Adrenal gland (tissue), 12 donors: ENCODE data around the gene COL12A1. TPM values are rescaled to one million over a fixed set of nuclear protein-coding genes. Genes with fewer than 3 reads are reported as not detected.

Experiments used
- DNase-seq, 7 donors: peaks; one replicate each; pipeline ENCODE4 v3.0.0-alpha.2; 2019 to 2020
- H3K27ac ChIP-seq, 5 donors: fragments of 200-600 bp; sonication (generic) in 4 of 5; 1 replicate in 3 of 5; 2 replicates in 2 of 5; pipeline versions ENCODE4 v1.5.1 to v1.8.0; 2016 to 2020; ENCODE audit warnings: mild to moderate bottlenecking in 1 of 5
- H3K27me3 ChIP-seq: fragments of 200-600 bp; 2 replicates; pipeline ENCODE4 v1.8.0; 2021
- H3K36me3 ChIP-seq, 2 donors: fragments of 200-600 bp; replicated peaks in 1 of 2; 1 replicate in 1 of 2; 2 replicates in 1 of 2; pipeline versions ENCODE4 v1.5.1 to v1.8.0; 2018 to 2022
- H3K4me1 ChIP-seq, 2 donors: fragments of 200-600 bp; replicated peaks in 1 of 2; 1 replicate in 1 of 2; 2 replicates in 1 of 2; pipeline versions ENCODE4 v1.5.1 to v1.8.0; 2018 to 2021
- H3K4me3 ChIP-seq, 4 donors: fragments of 200-600 bp; sonication (generic) in 3 of 4; one replicate each; pipeline ENCODE4 v1.5.1; 2016 to 2018
- H3K9me3 ChIP-seq, 3 donors: fragments of 200-600 bp; sonication (generic) in 1 of 3; replicated peaks in 1 of 3; 1 replicate in 2 of 3; 2 replicates in 1 of 3; pipeline versions ENCODE4 v1.5.1 to v1.8.0; 2016 to 2021
- POLR2A ChIP-seq, 2 donors: fragments of 450-650 bp; IDR thresholded peaks; one replicate each; pipeline ENCODE4 v1.6.1; 2017; ENCODE audit warnings: antibody characterized with exemption in 2 of 2, mild to moderate bottlenecking in 2 of 2, moderate library complexity in 1 of 2
- WGBS, 4 donors: extraction: QIAGEN DNeasy Blood & Tissue Kit in 2 of 4; methylation state at CpG; one replicate each; pipeline versions ENCODE4 v1.1.5 to v1.1.7; 2013 to 2017; 5-methylcytosine and 5-hydroxymethylcytosine counted together
- intact Hi-C, 2 donors: fragments of 100-400 bp; cut with DNase I; formaldehyde crosslinking; loops; one replicate each; pipeline versions ENCODE4 v1.14.1 to v1.15.0; 2022 to 2023
- polyA plus RNA-seq, 3 donors: library from polyadenylated mRNA; stranded (reverse); fragments of 200-250 nt in 2 of 3; fragments of 350-450 nt in 1 of 3; fragmentation: Illumina TruSeq in 1 of 3; extraction: RNeasy Lipid Tissue Mini Kit (QIAGEN cat#74804) in 1 of 3; gene quantifications; one replicate each; pipeline ENCODE4 v1.2.3, GENCODE V29; 2013 to 2014
- total RNA-seq, 9 donors: library from RNA; depleted of rRNA in 4 of 9; stranded (reverse); fragments of >200 nt in 4 of 9; fragments of 120-200 nt in 1 of 9; fragmentation: NEBNext Ultra II Directional in 1 of 9; extraction: Animal tissue kit (Norgen Biotek cat#: 25700) in 1 of 9; gene quantifications; one replicate each; pipeline versions ENCODE4 v1.1.0 to v1.2.4, GENCODE V29; 2013 to 2023
- TF ChIP-seq, protein P1 (sequence below), 6 experiments: fragments of 450-650 bp in 4 of 6; fragments of 200-600 bp in 2 of 6; sonication (generic) in 1 of 6; IDR thresholded peaks; 1 replicate in 5 of 6; 2 replicates in 1 of 6; pipeline versions ENCODE4 v1.5.1 to v1.8.0; 2016 to 2021; ENCODE audit warnings: antibody characterized with exemption in 6 of 6, mild to moderate bottlenecking in 2 of 6, moderate library complexity in 1 of 6
- donor health status: healthy with polysubstance abuse.
- donor health status: Bipolar disorder and iron deficiency.
- donor health status: DM: yes; HTN: yes; CAD: no.
- donor health status: DM: no; HTN: no; CAD: no.
- donor health status: DM: no; HTN: no; CAD: no.
- donor health status: DM: yes; HTN: yes; CAD: no.

COL12A1 gene
- total and polyA plus RNA-seq, 12 donors = 13.0 to 106 (median 54.2) TPM

GRCh38 chr6:75171986-75172385 is 33.9 kb downstream of the COL12A1 start:
- no peak for TF ChIP-seq POLR2A (IDR thresholded peaks at IDR 0.05)
- TF ChIP-seq, protein P1, sequence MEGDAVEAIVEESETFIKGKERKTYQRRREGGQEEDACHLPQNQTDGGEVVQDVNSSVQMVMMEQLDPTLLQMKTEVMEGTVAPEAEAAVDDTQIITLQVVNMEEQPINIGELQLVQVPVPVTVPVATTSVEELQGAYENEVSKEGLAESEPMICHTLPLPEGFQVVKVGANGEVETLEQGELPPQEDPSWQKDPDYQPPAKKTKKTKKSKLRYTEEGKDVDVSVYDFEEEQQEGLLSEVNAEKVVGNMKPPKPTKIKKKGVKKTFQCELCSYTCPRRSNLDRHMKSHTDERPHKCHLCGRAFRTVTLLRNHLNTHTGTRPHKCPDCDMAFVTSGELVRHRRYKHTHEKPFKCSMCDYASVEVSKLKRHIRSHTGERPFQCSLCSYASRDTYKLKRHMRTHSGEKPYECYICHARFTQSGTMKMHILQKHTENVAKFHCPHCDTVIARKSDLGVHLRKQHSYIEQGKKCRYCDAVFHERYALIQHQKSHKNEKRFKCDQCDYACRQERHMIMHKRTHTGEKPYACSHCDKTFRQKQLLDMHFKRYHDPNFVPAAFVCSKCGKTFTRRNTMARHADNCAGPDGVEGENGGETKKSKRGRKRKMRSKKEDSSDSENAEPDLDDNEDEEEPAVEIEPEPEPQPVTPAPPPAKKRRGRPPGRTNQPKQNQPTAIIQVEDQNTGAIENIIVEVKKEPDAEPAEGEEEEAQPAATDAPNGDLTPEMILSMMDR (IDR thresholded peaks at IDR 0.05) = no peak
- intact Hi-C loops = no loop called here
- no peaks in the 10 kb centered on the region for H3K36me3 ChIP-seq
- no peak overlapping the region for H3K4me3 ChIP-seq
- no peaks in the 10 kb centered on the region for H3K27me3 ChIP-seq
- no peaks in the 10 kb centered on the region for H3K9me3 ChIP-seq
- no peaks in the 10 kb centered on the region for H3K4me1 ChIP-seq
- WGBS, 4 donors = 57 to 67% (median 61%) methylated on average over 4 of the region's 4 CpGs
- no peak overlapping the region for H3K27ac ChIP-seq
- no peak for DNase-seq

GRCh38 chr6:75171567-75171966 is 34.3 kb downstream of the COL12A1 start:
- intact Hi-C loops = no loop called here
- DNase-seq = no peak
- no peaks in the 10 kb centered on the region for H3K4me1 ChIP-seq
- WGBS, 4 donors = 55 to 68% (median 62%) methylated on average over 2 of the region's 2 CpGs
- no peaks in the 10 kb centered on the region for H3K36me3 ChIP-seq
- TF ChIP-seq, protein P1 (IDR thresholded peaks at IDR 0.05) = no peak
- no peak overlapping the region for H3K27ac ChIP-seq
- no peak overlapping the region for H3K4me3 ChIP-seq
- H3K9me3 ChIP-seq = no peaks in the 10 kb centered on the region
- H3K27me3 ChIP-seq = no peaks in the 10 kb centered on the region

- 37 to 50% (median 46%) methylated on average over 2 of the region's 2 CpGs for WGBS, 4 donors
- no peak for DNase-seq
- no peaks in the 10 kb centered on the region for H3K27me3 ChIP-seq
- TF ChIP-seq, protein P1 (IDR thresholded peaks at IDR 0.05) = no peak
- TF ChIP-seq POLR2A (IDR thresholded peaks at IDR 0.05) = no peak
- H3K9me3 ChIP-seq = no peaks in the 10 kb centered on the region
- no peaks in the 10 kb centered on the region for H3K36me3 ChIP-seq
- intact Hi-C loops = no loop called here
- no peak overlapping the region for H3K4me3 ChIP-seq
- H3K4me1 ChIP-seq = no peaks in the 10 kb centered on the region
- H3K27ac ChIP-seq = no peak overlapping the region
Measured at GRCh38 chr6:75170691-75171560, 34.9 kb downstream of the COL12A1 start.

DNA sequence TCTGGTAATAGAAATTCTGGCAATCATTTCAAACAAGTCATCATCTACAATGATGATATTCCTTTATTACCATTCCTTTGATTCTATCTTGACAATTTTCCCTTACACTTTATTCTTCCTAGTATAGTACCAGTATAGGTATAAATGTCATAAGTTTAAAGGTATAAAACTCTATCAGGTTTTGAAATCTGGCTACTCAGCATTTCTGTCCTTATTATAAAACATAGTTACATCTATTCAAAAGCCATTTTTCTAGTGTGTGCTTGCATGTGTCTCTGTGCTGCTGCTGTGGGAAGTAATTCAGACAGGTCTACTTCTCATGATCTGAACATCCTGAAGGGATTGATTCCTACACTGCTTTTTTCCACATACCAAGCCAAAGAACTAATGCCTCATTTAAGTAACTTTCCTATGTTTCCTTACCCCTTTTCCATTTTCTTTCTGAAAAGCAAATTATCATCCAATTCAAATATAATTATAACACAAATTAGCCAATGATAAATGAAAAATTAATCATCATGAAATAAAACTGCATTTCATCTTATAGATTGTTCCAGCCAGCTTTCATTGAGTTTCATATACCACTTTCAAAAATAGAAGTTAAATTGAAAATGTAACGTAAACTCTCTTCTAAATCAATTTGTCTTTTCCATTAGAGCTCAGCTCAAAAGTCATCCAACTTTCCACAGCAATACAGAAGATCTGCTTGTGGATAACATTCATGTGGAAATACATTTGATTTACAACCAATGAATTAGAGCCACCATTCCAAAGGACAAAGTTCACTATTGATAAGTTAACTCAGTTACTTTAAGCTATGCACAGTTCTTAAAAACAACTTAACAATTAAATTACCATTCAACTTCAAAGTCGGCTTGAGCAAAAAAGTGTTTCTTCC is 35.9 kb downstream of the COL12A1 start:
- TF ChIP-seq, protein P1 (IDR thresholded peaks at IDR 0.05) = no peak
- TF ChIP-seq POLR2A (IDR thresholded peaks at IDR 0.05) = no peak
- no peaks in the 10 kb centered on the region for H3K4me1 ChIP-seq

More for the DNA sequence above, 35.9 kb downstream of the COL12A1 start:
- Histone ChIP-seq H3K27me3 (no peaks in the 10 kb centered on the region), H3K36me3 (no peaks in the 10 kb centered on the region), H3K4me3 (no peak overlapping the region), H3K27ac (no peak overlapping the region), H3K9me3 (no peaks in the 10 kb centered on the region)
- intact Hi-C loops = no loop called here
- WGBS, 4 donors = 62 to 73% (median 66%) methylated on average over 2 of the region's 2 CpGs
- no peak for DNase-seq
